Psoas muscle (tissue), 8 donors: ENCODE results near the gene RELL1. TPM values are rescaled to one million over a fixed set of nuclear protein-coding genes. Genes with fewer than 3 reads are reported as not detected.

Experiments used
- ATAC-seq, 4 donors: fragments of 200-7000 bp; cut with Tn5 transposase; one replicate each; pipeline ENCODE4 v1.9.1; 2020; ENCODE audit warnings: moderate library complexity in 3 of 4, mild to moderate bottlenecking in 2 of 4
- DNase-seq, 2 donors: peaks; one replicate each; pipeline ENCODE4 v3.0.0-alpha.2; 2020
- H3K27ac ChIP-seq: fragments of 200-600 bp; one replicate; pipeline ENCODE4 v1.8.0; 2022
- H3K27me3 ChIP-seq, 3 donors: fragments of 200-600 bp in 1 of 3; one replicate each; pipeline versions ENCODE4 v1.6.1 to v1.8.0; 2013 to 2022; ENCODE audit warnings: low read length in 2 of 3, mild to moderate bottlenecking in 2 of 3, moderate library complexity in 1 of 3; ENCODE audit not compliant: insufficient read depth in 3 of 3
- H3K36me3 ChIP-seq, 2 donors: fragments of 200-600 bp in 1 of 2; one replicate each; pipeline versions ENCODE4 v1.6.1 to v1.8.0; 2013 to 2022; ENCODE audit warnings: low read depth in 1 of 2, mild to moderate bottlenecking in 1 of 2, moderate library complexity in 1 of 2; ENCODE audit not compliant: insufficient read depth in 1 of 2
- H3K4me1 ChIP-seq: fragments of 200-600 bp; one replicate; pipeline ENCODE4 v1.8.0; 2022
- H3K4me3 ChIP-seq: fragments of 200-600 bp; one replicate; pipeline ENCODE4 v1.8.0; 2022; ENCODE audit warnings: mild to moderate bottlenecking
- H3K9me3 ChIP-seq: fragments of 200-600 bp; one replicate; pipeline ENCODE4 v1.8.0; 2022
- CTCF ChIP-seq: fragments of 200-600 bp; IDR thresholded peaks from one replicate; pipeline ENCODE4 v1.8.0; 2022; ENCODE audit warnings: antibody characterized with exemption
- WGBS, 3 donors: extraction: QIAGEN DNeasy Blood & Tissue Kit; methylation state at CpG; one replicate each; pipeline versions ENCODE4 v1.1.6 to v1.1.7; 2013; 5-methylcytosine and 5-hydroxymethylcytosine counted together
- intact Hi-C, 2 donors: fragments of 100-400 bp; cut with DNase I; formaldehyde crosslinking; loops; one replicate each; pipeline versions ENCODE4 v1.11.0 to v1.14.2; 2022
- polyA plus RNA-seq, 3 donors: library from polyadenylated mRNA; stranded (reverse); fragments of 200-250 nt; gene quantifications; one replicate each; pipeline ENCODE4 v1.2.3, GENCODE V29; 2013
- total RNA-seq, 4 donors: library from RNA; stranded (reverse); fragmentation: NEBNext Ultra II Directional in 2 of 4; extraction: Animal tissue kit (Norgen Biotek cat#: 25700) in 2 of 4; gene quantifications; one replicate each; pipeline versions ENCODE4 v1.2.1 to v1.2.4, GENCODE V29; 2021 to 2023
- donor health status: healthy with polysubstance abuse.
- donor health status: DM: no; HTN: no; CAD: no; lungs with moderate emphysema.
- donor health status: Bipolar disorder and iron deficiency.
- donor health status: healthy.
- donor health status: DM: yes; HTN: yes; CAD: no.
- donor health status: DM: no; HTN: no; CAD: no.
- donor health status: DM: no; HTN: no; CAD: no.
- donor health status: DM: yes; HTN: yes; CAD: no.

RELL1 gene
- total and polyA plus RNA-seq, 7 donors: 2.3 to 35.7 (median 21.0) TPM

- ATAC-seq (peak; percentile 32 to 64 (median 52)), DNase-seq (no peak)
- intact Hi-C loops: no loop called here
- Histone ChIP-seq H3K27ac (peak overlapping the region; percentile 27), H3K4me1 (peaks cover 36% of the 10 kb centered on the region), H3K9me3 (no peaks in the 10 kb centered on the region), H3K27me3 (no peaks in the 10 kb centered on the region), H3K36me3 (peaks cover 0 to 3% of the 10 kb centered on the region in 2 donors), H3K4me3 (no peak overlapping the region)
- 15 to 32% (median 19%) methylated on average over 4 of the region's 4 CpGs for WGBS, 3 donors
- no peak for TF ChIP-seq CTCF
These were observed 63.1 kb downstream of the RELL1 start for GRCh38 chr4:37623125-37623524.

GRCh38 chr4:37620176-37620575 lies 66.0 kb downstream of the RELL1 start:
- Histone ChIP-seq H3K27me3 (no peaks in the 10 kb centered on the region), H3K4me3 (no peak overlapping the region), H3K9me3 (no peaks in the 10 kb centered on the region), H3K27ac (no peak overlapping the region), H3K4me1 (peaks cover 23% of the 10 kb centered on the region), H3K36me3 (peaks cover 0 to 3% of the 10 kb centered on the region in 2 donors)
- intact Hi-C loops: no loop called here
- TF ChIP-seq CTCF: no peak
- ATAC-seq (peak in 3 of 4 donors; percentile 58 to 85 (median 81)), DNase-seq (no peak)

GRCh38 chr4:37615720-37616063 lies 70.5 kb downstream of the RELL1 start:
- TF ChIP-seq CTCF: no peak
- peaks cover 11% of the 10 kb centered on the region for H3K4me1 ChIP-seq
- H3K36me3 ChIP-seq: peaks cover 0 to 20% of the 10 kb centered on the region in 2 donors
- H3K9me3 ChIP-seq: no peaks in the 10 kb centered on the region
- ATAC-seq (no peak), DNase-seq (no peak)
- WGBS, 3 donors: 93 to 94% (median 94%) methylated on average over 3 of the region's 3 CpGs
- intact Hi-C loops: no loop called here
- H3K27ac ChIP-seq: no peak overlapping the region
- H3K4me3 ChIP-seq: no peak overlapping the region
- no peaks in the 10 kb centered on the region for H3K27me3 ChIP-seq

GRCh38 chr4:37615059-37615719 lies 71.0 kb downstream of the RELL1 start:
- H3K27me3 ChIP-seq: no peaks in the 10 kb centered on the region
- ATAC-seq (no peak), DNase-seq (no peak)
- peaks cover 7% of the 10 kb centered on the region for H3K4me1 ChIP-seq
- WGBS, 3 donors: 76 to 78% (median 77%) methylated on average over 5 of the region's 5 CpGs
- H3K27ac ChIP-seq: no peak overlapping the region
- intact Hi-C loops: no loop called here
- H3K36me3 ChIP-seq: peaks cover 0 to 17% of the 10 kb centered on the region in 2 donors
- no peak overlapping the region for H3K4me3 ChIP-seq
- H3K9me3 ChIP-seq: no peaks in the 10 kb centered on the region
- no peak for TF ChIP-seq CTCF

- H3K27ac ChIP-seq: no peak overlapping the region
- no peaks in the 10 kb centered on the region for H3K4me1 ChIP-seq
- peaks cover 3 to 23% of the 10 kb centered on the region in 2 donors for H3K36me3 ChIP-seq
- no peak overlapping the region for H3K4me3 ChIP-seq
- DNase-seq: no peak
- TF ChIP-seq CTCF: no peak
- intact Hi-C loops: no loop called here
- no peak for ATAC-seq
- WGBS, 3 donors: 42 to 94% (median 84%) methylated on average over 1 of the region's 1 CpG
- H3K27me3 ChIP-seq: no peaks in the 10 kb centered on the region
- no peaks in the 10 kb centered on the region for H3K9me3 ChIP-seq
These were observed 73.4 kb downstream of the RELL1 start for GRCh38 chr4:37612811-37613210.
